GM23338 (cell line): ENCODE measurements around the gene TRIP4. TPM values are rescaled to one million over a fixed set of nuclear protein-coding genes. Genes with fewer than 3 reads are reported as not detected.
A peak's percentile ranks its signal among the peaks of the same experiment; 100 is the strongest.

Experiments
- ATAC-seq: fragments of 200-7000 bp; cut with Tn5 transposase; 3 replicates; pipeline ENCODE4 v1.9.1; 2020
- DNase-seq: peaks from one replicate; pipeline ENCODE4 v3.0.0-alpha.2; 2015; ENCODE audit warnings: low spot score
- H2AFZ ChIP-seq: fragments of 200-600 bp; sonication (generic); 2 replicates; pipeline ENCODE4 v1.8.0; 2016; ENCODE audit warnings: antibody characterized with exemption, mild to moderate bottlenecking, moderate library complexity
- H3F3A ChIP-seq: fragments of 200-600 bp; sonication (generic); replicated peaks from 2 replicates; pipeline ENCODE4 v1.8.0; 2017; ENCODE audit warnings: antibody characterized with exemption, mixed run types, low read depth
- H3K27ac ChIP-seq: fragments of 200-600 bp; sonication (generic); 2 replicates; pipeline ENCODE4 v1.6.1; 2016; ENCODE audit warnings: low read depth
- H3K27me3 ChIP-seq: fragments of 200-600 bp; sonication (generic); 2 replicates; pipeline ENCODE4 v1.8.0; 2016; ENCODE audit warnings: mild to moderate bottlenecking, mixed run types, moderate library complexity; ENCODE audit not compliant: insufficient read depth
- H3K36me3 ChIP-seq: fragments of 200-600 bp; sonication (generic); 2 replicates; pipeline ENCODE4 v1.8.0; 2016; ENCODE audit warnings: mild to moderate bottlenecking; ENCODE audit not compliant: insufficient read depth
- H3K4me1 ChIP-seq: fragments of 200-600 bp; sonication (generic); 2 replicates; pipeline ENCODE4 v1.8.0; 2016; ENCODE audit warnings: mild to moderate bottlenecking, moderate library complexity; ENCODE audit not compliant: insufficient read depth
- H3K4me2 ChIP-seq: fragments of 200-600 bp; sonication (generic); 2 replicates; pipeline ENCODE4 v1.7.1; 2017; ENCODE audit warnings: mixed run types
- H3K4me3 ChIP-seq: fragments of 200-600 bp; sonication (generic); 2 replicates; pipeline ENCODE4 v1.6.1; 2016; ENCODE audit warnings: mixed run types
- H3K79me2 ChIP-seq: fragments of 200-600 bp; sonication (generic); replicated peaks from 2 replicates; pipeline ENCODE4 v1.8.0; 2017; ENCODE audit warnings: mild to moderate bottlenecking; ENCODE audit not compliant: insufficient read depth
- H3K9me2 ChIP-seq: fragments of 200-600 bp; sonication (generic); 2 replicates; pipeline ENCODE4 v1.8.0; 2017; ENCODE audit not compliant: insufficient read depth
- H4K20me1 ChIP-seq: fragments of 200-600 bp; sonication (generic); replicated peaks from 2 replicates; pipeline ENCODE4 v1.8.0; 2017; ENCODE audit warnings: mild to moderate bottlenecking; ENCODE audit not compliant: insufficient read depth
- H3K27ac Mint-ChIP-seq: 2 replicates; pipeline ENCODE4 v1.8.0; 2020; ENCODE audit warnings: inconsistent platforms, mild to moderate bottlenecking, moderate library complexity, mixed read lengths
- H3K27me3 Mint-ChIP-seq: 3 replicates; pipeline ENCODE4 v1.8.0; 2022; ENCODE audit warnings: low read depth, mild to moderate bottlenecking, moderate library complexity, mixed read lengths, inconsistent platforms; ENCODE audit not compliant: insufficient read depth, poor library complexity
- H3K36me3 Mint-ChIP-seq: 3 replicates; pipeline ENCODE4 v1.8.0; 2021; ENCODE audit warnings: low read depth, mild to moderate bottlenecking, inconsistent platforms, moderate library complexity, mixed read lengths
- H3K4me1 Mint-ChIP-seq: 3 replicates; pipeline ENCODE4 v1.8.0; 2020; ENCODE audit warnings: mild to moderate bottlenecking, inconsistent platforms, mixed read lengths
- H3K4me3 Mint-ChIP-seq: 3 replicates; pipeline ENCODE4 v1.8.0; 2021; ENCODE audit warnings: moderate library complexity, mild to moderate bottlenecking, inconsistent platforms, mixed read lengths
- H3K9me3 Mint-ChIP-seq: 3 replicates; pipeline ENCODE4 v1.8.0; 2020; ENCODE audit warnings: moderate library complexity, mild to moderate bottlenecking, inconsistent platforms, mixed read lengths
- CREB1 ChIP-seq: fragments of 250-450 bp; sonication (Bioruptor Pico); IDR thresholded peaks from 2 replicates; pipeline ENCODE4 v1.5.0; 2020; ENCODE audit warnings: low read depth, mild to moderate bottlenecking, moderate library complexity
- CTCF ChIP-seq, 2 experiments: fragments of 200-600 bp in 1 of 2; sonication (generic) in 1 of 2; conservative IDR thresholded peaks; 2 replicates each; pipeline versions ENCODE4 v1.5.1 to v1.6.1; 2016 to 2017; ENCODE audit warnings: antibody characterized with exemption in 2 of 2, low read depth in 2 of 2, mild to moderate bottlenecking in 2 of 2, moderate library complexity in 1 of 2
- ETS1 ChIP-seq: IDR thresholded peaks from 2 replicates; pipeline ENCODE4 v1.6.1; 2016; ENCODE audit warnings: antibody characterized with exemption
- EZH2 ChIP-seq: fragments of 200-600 bp; sonication (generic); IDR thresholded peaks from one replicate; pipeline ENCODE4 v1.8.0; 2017; ENCODE audit warnings: antibody characterized with exemption, mild to moderate bottlenecking, low read depth; ENCODE audit not compliant: unreplicated experiment
- EZH2phosphoT487 ChIP-seq: fragments of 200-600 bp; sonication (generic); IDR thresholded peaks from one replicate; pipeline ENCODE4 v1.8.1; 2018; ENCODE audit warnings: antibody characterized with exemption; ENCODE audit not compliant: unreplicated experiment
- JUNB ChIP-seq: IDR thresholded peaks from one replicate; pipeline ENCODE4 v1.6.1; 2016; ENCODE audit warnings: antibody characterized with exemption; ENCODE audit not compliant: unreplicated experiment
- NANOG ChIP-seq: IDR thresholded peaks from 2 replicates; pipeline ENCODE4 v1.6.1; 2016; ENCODE audit warnings: antibody characterized with exemption, borderline replicate concordance
- POLR2AphosphoS5 ChIP-seq: IDR thresholded peaks from 2 replicates; pipeline ENCODE4 v1.6.1; 2016; ENCODE audit warnings: antibody characterized with exemption, low read depth
- REST ChIP-seq: IDR thresholded peaks from one replicate; pipeline ENCODE4 v1.6.1; 2018; ENCODE audit warnings: antibody characterized with exemption; ENCODE audit not compliant: unreplicated experiment
- STAT1 ChIP-seq: IDR thresholded peaks from one replicate; pipeline ENCODE4 v1.6.1; 2016; ENCODE audit warnings: antibody characterized with exemption; ENCODE audit not compliant: unreplicated experiment
- ZNF114 ChIP-seq: fragments of 250-450 bp; sonication (Bioruptor Pico); IDR thresholded peaks from 2 replicates; pipeline ENCODE4 v1.5.0; 2020; ENCODE audit warnings: mild to moderate bottlenecking, moderate library complexity
- ZNF331 ChIP-seq: fragments of 250-450 bp; sonication (Bioruptor Pico); IDR thresholded peaks from 2 replicates; pipeline ENCODE4 v1.5.0; 2020; ENCODE audit warnings: low read depth, mild to moderate bottlenecking, moderate library complexity
- ZNF462 ChIP-seq: fragments of 250-450 bp; sonication (Bioruptor Pico); IDR thresholded peaks from 2 replicates; pipeline ENCODE4 v1.5.0; 2020; ENCODE audit warnings: mild to moderate bottlenecking, moderate library complexity
- long read RNA-seq: library from polyadenylated mRNA; unstranded; transcript quantifications from one replicate; pipeline ENCODE4 v2.0.0, GENCODE V29; 2020; ENCODE audit not compliant: unreplicated experiment
- polyA plus RNA-seq: library from polyadenylated mRNA; unstranded; fragments of >200 nt; fragmentation: Nextera tagmentation; extraction: Ambion mirVana; gene quantifications from 2 replicates; pipeline ENCODE4 v1.2.1, GENCODE V29; 2016
- total RNA-seq: library from RNA; depleted of rRNA; stranded (reverse); fragments of >200 nt; shearing (Covaris generic); gene quantifications from 2 replicates; pipeline ENCODE4 v1.2.3, GENCODE V29; 2014; rRNA removed

The TRIP4 gene
- total RNA-seq: 9.8 and 10.3 TPM in 2 replicates
- polyA plus RNA-seq: 16.0 and 16.6 TPM in 2 replicates
- long read RNA-seq, transcript TRIP4-201 (13 exons, 2,045 nt): major isoform, 12 of 17 reads
- long read RNA-seq, partial matches to known transcripts: 3 of 17 reads
- long read RNA-seq, other reads (novel, unspliced or antisense): 2 of 17 reads

- H3K9me2 ChIP-seq: no peaks in the 10 kb centered on the region
- TF ChIP-seq JUNB (no peak), CTCF (conservative IDR thresholded peaks at IDR 0.05; ENCODE audit: low read depth in 2 of 2) (peak in 1 of 2 experiments; percentile 11; a peak in 1 of 4 replicates), REST (peak; percentile 9), ZNF462 (CRISPR knock-in tag) (no peak), EZH2phosphoT487 (no peak), ZNF114 (no peak), ZNF331 (no peak), ETS1 (peak; percentile 83), EZH2 (no peak), CREB1 (peak; percentile 82), POLR2AphosphoS5 (peak; percentile 83), STAT1 (no peak), NANOG (no peak)
- H3K27me3 ChIP-seq: peaks cover 30% of the 10 kb centered on the region
- H3K27ac ChIP-seq: peak within 1 kb of the TSS; percentile 70; the same call in 1 of the 2 replicates
- H3F3A ChIP-seq: peaks cover 7% of the 10 kb centered on the region; the same call in 1 of the 2 replicates
- H3K4me2 ChIP-seq: peak within 1 kb of the TSS; percentile 89
- no peaks in the 10 kb centered on the region; the same call in 2 of the 3 replicates for H3K36me3 Mint-ChIP-seq
- peak within 1 kb of the TSS; percentile 99 for H3K4me3 Mint-ChIP-seq
- peak within 1 kb of the TSS; percentile 96 for H3K27ac Mint-ChIP-seq
- H3K27me3 Mint-ChIP-seq: peaks cover 2% of the 10 kb centered on the region
- H4K20me1 ChIP-seq: no peaks in the 10 kb centered on the region
- H3K36me3 ChIP-seq: no peaks in the 10 kb centered on the region
- peak; percentile 97 for DNase-seq
- H2AFZ ChIP-seq: peak within 1 kb of the TSS; percentile 89; the same call in 1 of the 2 replicates
- H3K4me1 Mint-ChIP-seq: peaks cover 5% of the 10 kb centered on the region
- H3K4me3 ChIP-seq: peak within 1 kb of the TSS; percentile 79
- peaks cover 20% of the 10 kb centered on the region for H3K79me2 ChIP-seq
- no peaks in the 10 kb centered on the region; the same call in 2 of the 3 replicates for H3K9me3 Mint-ChIP-seq
- peak; percentile 99 for ATAC-seq
- no peaks in the 10 kb centered on the region for H3K4me1 ChIP-seq
Observed at GRCh38 chr15:64387562-64388168, at the start of gene TRIP4. TRIP4 (plus strand) TSS chr15:64387836; CDS start chr15:64387864, 28 bp downstream.
